GM19099 (cell line): ENCODE measurements around the gene TFR2.

Experiments used
- POLR2A ChIP-seq: IDR thresholded peaks from 3 replicates; pipeline ENCODE4 v1.6.1; 2011; ENCODE audit warnings: low read depth; ENCODE audit not compliant: insufficient read length; ENCODE audit errors: extremely low read depth

Gene TFR2

GRCh38 chr7:100613412-100614175 is 27.8 kb downstream of the TFR2 start:
- no peak for TF ChIP-seq POLR2A

- TF ChIP-seq POLR2A: no peak
Measured at GRCh38 chr7:100612730-100613390, 28.5 kb downstream of the TFR2 start.

DNA sequence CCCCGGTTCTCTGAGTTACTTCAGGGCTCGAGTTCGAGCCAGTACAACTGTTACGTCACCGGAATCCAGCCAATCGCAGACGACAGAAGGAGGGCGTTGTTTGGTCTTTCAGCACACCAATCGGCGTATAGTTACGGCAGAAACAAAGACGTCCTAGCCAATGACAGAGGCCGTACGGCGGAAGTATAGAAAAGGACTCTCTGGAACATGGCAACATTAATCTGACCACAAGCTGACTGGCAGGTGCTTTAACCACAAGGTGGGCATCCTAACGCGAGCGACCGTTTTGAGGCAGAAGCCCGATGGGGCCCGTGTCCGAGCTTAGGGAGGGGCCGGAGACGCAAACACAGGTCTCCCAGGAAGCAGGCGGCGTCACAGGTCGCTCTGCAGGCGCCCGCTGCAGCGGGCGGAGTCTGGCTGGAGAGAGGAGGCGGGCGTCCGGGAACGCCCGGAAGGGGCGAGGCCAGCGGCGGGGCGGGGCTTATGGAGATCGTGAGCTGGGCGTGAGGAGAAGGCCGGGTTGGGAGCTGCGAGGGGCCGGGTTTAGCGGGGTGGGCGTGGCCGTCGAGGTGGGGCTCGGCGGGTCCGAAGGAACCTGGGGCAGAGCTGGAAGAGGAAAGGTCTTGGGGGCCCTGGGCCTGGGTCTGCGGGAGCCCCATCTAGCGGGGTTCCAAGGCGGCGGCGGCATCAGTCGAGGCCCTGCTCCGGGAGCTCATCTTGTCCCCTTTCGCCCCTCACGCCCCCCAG is 29.2 kb downstream of the TFR2 start, which contains the start of gene MOSPD3:
Gene MOSPD3 (plus strand): TSS at position 558 of the 747 bp plus-strand sequence. CDS start 252 bp downstream, outside the sequence.
- TF ChIP-seq POLR2A: peak; percentile 91

DNA sequence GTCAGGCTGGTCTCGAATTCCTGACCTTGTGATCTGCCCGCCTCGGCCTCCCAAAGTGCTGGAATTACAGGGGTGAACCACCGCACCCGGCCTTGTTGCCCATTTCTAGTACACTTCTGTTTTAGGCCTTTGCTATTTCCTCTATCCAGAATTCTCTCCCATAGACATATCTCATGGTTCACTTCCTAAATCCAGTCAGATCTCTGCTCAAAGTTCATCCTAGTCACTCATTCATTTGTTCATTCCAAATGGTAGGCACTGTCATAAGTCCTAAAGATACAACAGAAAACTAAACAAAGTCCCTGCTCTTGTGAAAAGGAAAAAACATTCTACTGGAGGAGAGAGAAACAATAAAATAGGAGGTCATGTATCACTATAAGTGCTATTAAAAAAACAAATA is 31.4 kb downstream of the TFR2 start:
- TF ChIP-seq POLR2A: no peak

GRCh38 chr7:100607111-100607510 is 34.2 kb downstream of the TFR2 start:
- TF ChIP-seq POLR2A: no peak

DNA sequence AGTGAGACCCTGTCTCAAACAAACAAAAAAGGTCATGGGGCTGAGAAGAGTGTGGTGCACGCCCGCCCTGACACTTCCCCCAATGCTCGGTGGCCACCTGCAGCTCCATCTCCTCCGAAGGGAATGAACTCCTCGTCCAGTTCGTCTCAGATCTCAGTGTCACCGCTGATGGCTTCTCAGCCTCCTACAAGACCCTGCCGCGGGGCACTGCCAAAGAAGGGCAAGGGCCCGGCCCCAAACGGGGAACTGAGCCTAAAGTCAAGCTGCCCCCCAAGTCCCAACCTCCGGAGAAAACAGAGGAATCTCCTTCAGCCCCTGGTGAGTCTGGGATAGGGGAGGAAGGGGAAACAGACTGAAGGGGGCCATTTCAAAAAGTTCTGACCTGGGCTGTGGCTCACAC is 35.0 kb downstream of the TFR2 start:
- TF ChIP-seq POLR2A: no peak

GRCh38 chr7:100604976-100605911 is 36.1 kb downstream of the TFR2 start:
- TF ChIP-seq POLR2A: no peak

DNA sequence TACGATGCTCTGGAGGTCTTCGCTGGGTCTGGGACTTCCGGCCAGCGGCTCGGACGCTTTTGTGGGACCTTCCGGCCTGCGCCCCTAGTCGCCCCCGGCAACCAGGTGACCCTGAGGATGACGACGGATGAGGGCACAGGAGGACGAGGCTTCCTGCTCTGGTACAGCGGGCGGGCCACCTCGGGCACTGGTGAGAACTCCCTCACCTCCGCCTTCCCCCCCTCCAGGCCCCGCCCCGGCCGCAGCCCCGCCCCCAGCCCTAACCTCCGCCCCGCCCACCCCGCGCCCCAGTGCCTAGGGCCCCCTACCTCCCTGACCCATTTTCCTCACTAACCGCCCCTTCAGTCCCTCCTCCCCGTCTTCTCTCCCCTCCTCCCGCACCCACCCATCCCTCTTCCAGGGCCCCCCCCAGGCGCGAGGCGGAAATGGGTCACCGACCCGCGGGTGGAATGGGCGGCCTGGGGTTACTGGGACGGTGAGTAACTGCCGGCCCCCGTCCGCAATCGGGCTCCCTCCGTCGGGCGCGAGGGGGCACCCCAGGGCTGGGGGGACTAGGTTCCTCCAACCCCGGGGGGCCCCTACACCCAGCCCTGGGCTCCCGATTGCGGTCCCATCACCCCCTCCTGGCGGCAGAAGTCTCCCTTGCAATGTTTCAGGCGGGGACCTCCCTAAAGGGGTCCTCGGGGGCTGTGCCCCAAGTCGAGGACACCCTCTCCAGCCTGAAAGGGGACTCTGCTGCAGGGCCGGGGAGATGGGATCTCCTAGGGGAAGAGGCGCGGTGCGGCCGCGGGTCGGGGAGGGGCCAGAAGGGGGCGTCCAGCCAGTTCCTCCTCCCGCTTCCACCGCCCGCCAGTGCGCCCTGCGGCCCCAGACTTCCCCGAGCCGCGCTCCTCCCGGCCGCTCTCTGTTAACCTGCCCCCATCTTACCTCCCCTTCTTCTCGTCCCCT is 37.0 kb downstream of the TFR2 start:
- peak; percentile 43 for TF ChIP-seq POLR2A

DNA sequence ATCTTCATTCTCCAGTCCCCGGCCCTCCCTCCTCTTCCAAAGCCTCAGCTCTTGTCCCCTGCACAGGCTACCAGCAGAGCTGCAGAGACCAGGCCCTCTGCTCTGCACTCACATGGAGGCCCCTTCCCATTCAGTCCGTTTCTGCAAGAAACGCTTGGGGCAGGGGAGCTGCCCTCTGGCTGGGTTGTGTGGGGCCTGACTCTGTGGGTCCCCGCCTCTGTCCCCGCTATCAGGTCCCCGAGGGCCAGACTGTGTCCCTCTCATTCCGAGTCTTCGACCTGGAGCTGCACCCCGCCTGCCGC is 37.7 kb downstream of the TFR2 start:
- TF ChIP-seq POLR2A: no peak

- no peak for TF ChIP-seq POLR2A
Measured at GRCh38 chr7:100602889-100603725, 38.2 kb downstream of the TFR2 start.

- no peak for TF ChIP-seq POLR2A
Measured at GRCh38 chr7:100600730-100601038, 40.7 kb downstream of the TFR2 start.

DNA sequence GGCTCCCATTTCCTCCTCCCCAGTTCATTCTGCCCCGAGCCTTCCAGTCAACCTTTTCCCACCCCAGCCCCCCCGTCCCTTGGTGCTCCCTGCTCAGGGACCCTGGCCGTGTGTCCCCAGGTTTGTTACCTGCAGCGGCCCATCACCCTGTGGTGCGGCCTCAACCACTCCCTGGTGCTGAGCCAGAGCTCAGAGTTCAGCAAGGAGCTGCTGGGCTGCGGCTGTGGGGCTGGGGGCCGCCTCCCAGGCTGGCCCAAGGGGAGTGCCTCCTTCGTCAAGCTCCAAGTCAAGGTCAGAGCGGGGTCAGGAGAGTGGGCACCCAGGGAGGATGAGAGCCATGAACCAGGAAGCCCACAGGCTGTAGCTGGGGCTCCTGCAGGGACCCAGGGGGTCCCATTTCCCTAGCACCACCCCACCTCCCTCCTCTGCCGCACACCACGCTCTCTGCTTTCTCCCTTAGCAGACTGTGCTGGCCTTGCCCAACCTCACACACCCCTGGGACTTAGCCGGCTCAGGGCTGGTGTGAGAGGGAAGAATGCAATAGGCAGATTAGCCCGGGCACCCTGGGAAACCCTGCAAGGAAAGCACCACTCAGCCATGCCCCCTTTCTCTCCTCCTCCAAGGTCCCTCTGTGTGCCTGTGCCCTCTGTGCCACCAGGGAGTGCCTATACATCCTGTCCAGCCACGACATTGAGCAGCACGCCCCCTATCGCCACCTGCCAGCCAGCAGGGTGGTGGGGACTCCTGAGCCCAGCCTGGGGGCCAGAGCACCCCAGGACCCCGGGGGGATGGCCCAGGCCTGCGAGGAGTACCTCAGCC is 41.2 kb downstream of the TFR2 start:
- no peak for TF ChIP-seq POLR2A
